Anterior cingulate cortex (tissue), 58 donors: ENCODE measurements around the gene ARNT2.
A peak's percentile ranks its signal among the peaks of the same experiment; 100 is the strongest.

Experiments used
- DNase-seq, 58 donors: peaks; one replicate each; lab custom pipeline; 2025; lab: John Stamatoyannopoulos, UW

The ARNT2 gene

GRCh38 chr15:80405554-80405850 is 1.3 kb downstream of the ARNT2 start:
- no peak for DNase-seq

- DNase-seq: no peak
These were observed 1.8 kb downstream of the ARNT2 start for GRCh38 chr15:80405970-80406369.

- DNase-seq: no peak
These were observed 7.7 kb downstream of the ARNT2 start for GRCh38 chr15:80411788-80412288.

- DNase-seq: peak in 2 of 58 donors; percentile 37 to 58
These were observed 10.6 kb downstream of the ARNT2 start for GRCh38 chr15:80414546-80415357.

GRCh38 chr15:80415358-80415670 is 11.1 kb downstream of the ARNT2 start:
- peak in 11 of 58 donors; percentile 20 to 58 (median 37) for DNase-seq

GRCh38 chr15:80416702-80417101 is 12.5 kb downstream of the ARNT2 start:
- DNase-seq: no peak

GRCh38 chr15:80418892-80419537 is 14.8 kb downstream of the ARNT2 start:
- peak in 6 of 58 donors; percentile 10 to 40 (median 32) for DNase-seq

GRCh38 chr15:80419546-80419945 is 15.4 kb downstream of the ARNT2 start:
- no peak for DNase-seq

- no peak for DNase-seq
These were observed 16.5 kb downstream of the ARNT2 start for GRCh38 chr15:80420658-80421057.

- no peak for DNase-seq
These were observed 19.0 kb downstream of the ARNT2 start for GRCh38 chr15:80423215-80423614.

- no peak for DNase-seq
These were observed 20.2 kb downstream of the ARNT2 start for GRCh38 chr15:80424381-80424780.

GRCh38 chr15:80426316-80426715 is 22.1 kb downstream of the ARNT2 start:
- peak in 27 of 58 donors; percentile 20 to 81 (median 45) for DNase-seq

GRCh38 chr15:80429964-80430363 is 25.8 kb downstream of the ARNT2 start:
- no peak for DNase-seq

GRCh38 chr15:80431635-80432344 is 27.6 kb downstream of the ARNT2 start:
- DNase-seq: no peak

- DNase-seq: no peak
These were observed 28.1 kb downstream of the ARNT2 start for GRCh38 chr15:80432345-80432702.

GRCh38 chr15:80433836-80434235 is 29.7 kb downstream of the ARNT2 start:
- DNase-seq: no peak

- no peak for DNase-seq
These were observed 30.9 kb downstream of the ARNT2 start for GRCh38 chr15:80434926-80435720.

GRCh38 chr15:80436511-80437307 is 32.5 kb downstream of the ARNT2 start:
- peak in 8 of 58 donors; percentile 26 to 59 (median 38) for DNase-seq

- DNase-seq: peak in 2 of 58 donors; percentile 18 to 34
These were observed 33.2 kb downstream of the ARNT2 start for GRCh38 chr15:80437334-80437891.
